NCI-H1105 (cell line): ENCODE results near the gene LONRF3.
A peak's percentile ranks its signal among the peaks of the same experiment; 100 is the strongest.

Experiments used
- DNase-seq: peaks from one replicate; lab custom pipeline; 2025; lab: John Stamatoyannopoulos, UW

The LONRF3 gene

GRCh38 chrX:119036107-119037029, 62.0 kb downstream of the LONRF3 start:
- no peak for DNase-seq

DNA sequence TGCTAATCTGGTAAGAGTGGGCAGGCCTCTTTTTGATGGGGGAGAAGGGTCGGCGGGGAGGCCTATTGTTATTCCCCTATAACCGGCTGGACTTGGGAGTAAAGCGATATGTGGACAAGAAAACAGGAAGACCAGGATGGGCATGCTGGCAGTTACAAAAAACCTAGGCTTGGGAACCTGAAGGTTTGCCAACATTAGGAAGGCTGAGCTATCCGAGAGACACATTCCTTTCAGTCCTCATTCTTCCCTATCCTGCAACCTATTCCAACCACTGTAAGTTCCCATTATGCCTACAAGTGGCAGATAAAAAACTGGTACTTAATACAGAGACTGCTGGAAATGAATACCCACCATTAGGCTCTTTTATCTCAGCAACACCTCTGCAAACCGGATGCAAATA, 66.0 kb downstream of the LONRF3 start:
- no peak for DNase-seq

DNA sequence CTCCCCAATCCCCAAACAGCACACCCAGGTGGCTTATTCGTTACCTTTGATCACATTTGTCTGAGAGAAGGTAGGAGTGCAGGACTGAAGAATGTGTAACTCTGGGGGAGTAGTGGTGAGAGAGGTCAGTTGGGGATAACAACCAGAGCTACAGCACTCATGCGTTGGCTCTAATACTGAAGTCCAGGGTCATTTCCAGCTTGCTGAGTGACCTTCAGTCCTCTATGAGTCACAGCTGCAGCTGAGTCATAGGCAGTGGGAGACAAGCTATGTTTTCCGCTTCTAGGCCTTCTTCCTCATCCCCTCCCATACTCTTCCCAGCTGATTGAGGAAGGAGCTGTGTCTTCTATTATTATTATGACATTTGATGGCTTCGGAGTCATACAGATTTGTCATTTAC, 66.8 kb downstream of the LONRF3 start:
- no peak for DNase-seq

DNA sequence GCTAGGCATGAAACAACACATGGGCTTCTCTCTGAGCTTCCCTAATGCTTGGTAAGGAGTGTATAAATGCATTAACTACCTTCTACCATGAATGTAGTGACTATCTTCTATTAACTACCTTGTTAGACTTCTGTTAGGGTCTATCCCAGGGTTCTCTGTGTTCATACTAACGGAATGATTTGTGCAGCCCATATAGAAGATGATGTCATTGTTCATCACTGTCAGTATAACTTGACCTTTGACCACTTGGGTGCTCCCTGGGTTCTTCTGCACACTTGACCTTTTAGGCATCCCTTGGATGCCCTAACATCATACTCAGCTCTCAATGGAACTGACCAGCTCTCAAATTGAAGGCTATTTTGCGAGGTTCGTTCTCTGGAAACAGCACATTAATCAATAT, 67.6 kb downstream of the LONRF3 start:
- no peak for DNase-seq

GRCh38 chrX:119042996-119043395, 68.6 kb downstream of the LONRF3 start:
- DNase-seq, result no peak

DNA sequence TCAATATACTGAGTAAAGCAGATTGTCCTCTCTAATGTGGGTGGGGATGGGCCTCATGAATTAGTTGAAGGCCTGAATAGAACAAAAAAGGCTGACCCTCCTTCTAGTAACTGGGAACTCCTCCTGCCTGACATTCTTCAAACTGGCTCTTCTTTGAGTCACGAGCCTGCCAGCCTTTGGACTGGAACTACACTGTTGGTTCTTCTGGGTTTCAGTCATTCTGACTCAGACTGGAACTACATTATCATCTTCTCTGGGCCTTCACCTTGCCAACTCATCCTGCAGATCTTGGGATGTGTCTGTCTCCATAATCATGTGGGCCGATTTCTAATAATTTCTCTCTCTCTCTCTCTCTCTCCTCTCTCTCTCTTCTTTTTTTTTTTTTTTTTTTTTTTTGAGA, 71.5 kb downstream of the LONRF3 start:
- no peak for DNase-seq

DNA sequence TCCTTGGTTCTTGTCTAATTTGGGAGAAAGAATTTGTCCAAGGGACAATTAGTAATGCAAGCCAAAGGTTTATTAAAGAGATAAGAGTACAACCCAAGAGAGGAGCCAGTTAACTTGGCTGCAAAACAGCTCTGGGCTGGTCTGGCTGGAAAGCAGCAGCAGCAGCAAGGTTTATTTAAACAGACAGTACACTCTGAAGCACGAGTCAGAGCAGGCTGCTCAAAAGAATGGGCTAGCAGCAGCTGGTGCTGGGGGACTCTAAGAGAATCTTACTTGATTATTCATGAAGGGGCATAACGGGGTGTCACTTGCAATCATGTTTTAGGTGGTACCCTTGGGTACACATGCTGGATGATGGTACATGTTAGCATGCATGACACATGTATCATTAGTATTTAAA, 81.3 kb downstream of the LONRF3 start:
- DNase-seq, result no peak

GRCh38 chrX:119062750-119063374, 88.4 kb downstream of the LONRF3 start:
- DNase-seq, result no peak

GRCh38 chrX:119063428-119063827, 89.0 kb downstream of the LONRF3 start:
- DNase-seq, result no peak

DNA sequence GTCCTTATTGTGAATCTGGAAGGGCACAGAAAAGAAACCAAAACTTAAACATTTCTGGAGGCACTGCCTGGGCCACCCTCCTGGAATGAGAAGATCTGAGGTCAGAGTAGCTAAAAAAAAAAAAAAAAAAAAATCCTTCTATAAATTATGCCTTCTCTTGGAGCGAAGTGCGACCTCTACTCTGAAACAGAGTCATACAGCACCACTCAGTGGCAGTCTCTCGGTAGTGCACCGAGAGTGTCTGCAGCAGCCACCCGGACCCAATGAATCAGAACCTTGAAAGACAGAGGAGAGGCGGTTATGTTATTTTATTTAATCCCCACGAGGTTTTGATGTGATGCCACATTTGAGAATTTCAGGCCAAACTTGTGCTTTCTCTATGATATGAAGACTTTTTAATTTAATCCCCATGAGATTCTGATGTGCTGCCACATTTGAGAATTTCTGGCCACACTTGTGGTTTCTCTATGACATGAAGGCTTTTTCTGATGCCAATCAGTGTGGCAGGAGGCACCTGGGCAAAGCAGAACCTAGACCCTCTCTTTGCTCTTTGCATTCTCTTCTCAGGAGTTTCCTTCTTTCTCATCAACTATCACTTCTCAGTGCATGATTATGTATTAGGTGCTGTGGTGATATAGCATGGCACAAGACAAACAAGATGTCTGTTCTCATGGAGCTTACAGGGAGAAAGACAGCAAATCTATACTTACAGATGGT, 92.8 kb downstream of the LONRF3 start:
- peak; percentile 0 for DNase-seq
